Measurements from ENCODE around the gene AP1G2. TPM values are rescaled to one million over a fixed set of nuclear protein-coding genes. Genes with fewer than 3 reads are reported as not detected.

Gene AP1G2
- total and polyA plus RNA-seq, 2 of the 13 experiments (the other 11 are each of a cell fraction or from before 2014, with no cell fraction given) = 96.9 to 611 TPM

DNA sequence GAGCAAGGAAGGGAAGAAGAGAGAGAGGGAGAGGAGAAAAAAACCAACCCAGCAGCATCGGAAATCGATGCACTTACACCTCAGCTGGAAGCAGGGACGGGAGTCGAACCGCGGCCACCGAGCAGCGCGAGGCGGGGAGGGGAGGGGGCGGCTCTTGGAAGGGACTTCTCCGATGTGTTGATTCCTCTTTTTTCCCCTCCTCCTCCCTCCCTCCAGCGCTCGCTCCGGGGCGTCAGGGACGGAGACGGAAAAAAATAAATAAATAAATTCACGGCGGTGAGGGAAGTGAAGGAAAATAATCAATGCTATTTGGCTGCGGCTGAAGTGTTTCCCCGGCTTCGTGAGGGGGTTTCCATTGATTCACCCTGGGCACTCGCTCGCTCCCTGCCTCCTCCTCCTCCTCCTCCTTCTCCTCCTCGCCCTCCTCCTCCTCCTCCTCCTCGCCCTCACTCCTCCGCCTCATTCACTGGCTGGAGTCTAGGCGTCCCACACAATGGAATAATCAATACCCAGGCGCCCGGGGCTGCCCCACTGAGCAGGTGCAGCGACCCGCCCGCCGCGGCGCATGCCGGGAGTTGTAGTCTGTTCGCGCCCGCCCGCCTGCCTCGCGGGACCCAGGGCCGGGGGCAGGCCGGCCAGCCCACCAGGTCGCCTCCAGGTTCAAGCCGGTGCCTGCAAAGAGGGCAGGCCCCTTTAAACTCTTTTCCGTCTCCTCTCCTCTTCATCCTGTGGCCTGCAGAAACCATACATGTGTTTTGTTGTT is 16.1 kb downstream of the AP1G2 start, which contains the start of gene ZFHX2 (continued):
- TF ChIP-seq, protein P1, sequence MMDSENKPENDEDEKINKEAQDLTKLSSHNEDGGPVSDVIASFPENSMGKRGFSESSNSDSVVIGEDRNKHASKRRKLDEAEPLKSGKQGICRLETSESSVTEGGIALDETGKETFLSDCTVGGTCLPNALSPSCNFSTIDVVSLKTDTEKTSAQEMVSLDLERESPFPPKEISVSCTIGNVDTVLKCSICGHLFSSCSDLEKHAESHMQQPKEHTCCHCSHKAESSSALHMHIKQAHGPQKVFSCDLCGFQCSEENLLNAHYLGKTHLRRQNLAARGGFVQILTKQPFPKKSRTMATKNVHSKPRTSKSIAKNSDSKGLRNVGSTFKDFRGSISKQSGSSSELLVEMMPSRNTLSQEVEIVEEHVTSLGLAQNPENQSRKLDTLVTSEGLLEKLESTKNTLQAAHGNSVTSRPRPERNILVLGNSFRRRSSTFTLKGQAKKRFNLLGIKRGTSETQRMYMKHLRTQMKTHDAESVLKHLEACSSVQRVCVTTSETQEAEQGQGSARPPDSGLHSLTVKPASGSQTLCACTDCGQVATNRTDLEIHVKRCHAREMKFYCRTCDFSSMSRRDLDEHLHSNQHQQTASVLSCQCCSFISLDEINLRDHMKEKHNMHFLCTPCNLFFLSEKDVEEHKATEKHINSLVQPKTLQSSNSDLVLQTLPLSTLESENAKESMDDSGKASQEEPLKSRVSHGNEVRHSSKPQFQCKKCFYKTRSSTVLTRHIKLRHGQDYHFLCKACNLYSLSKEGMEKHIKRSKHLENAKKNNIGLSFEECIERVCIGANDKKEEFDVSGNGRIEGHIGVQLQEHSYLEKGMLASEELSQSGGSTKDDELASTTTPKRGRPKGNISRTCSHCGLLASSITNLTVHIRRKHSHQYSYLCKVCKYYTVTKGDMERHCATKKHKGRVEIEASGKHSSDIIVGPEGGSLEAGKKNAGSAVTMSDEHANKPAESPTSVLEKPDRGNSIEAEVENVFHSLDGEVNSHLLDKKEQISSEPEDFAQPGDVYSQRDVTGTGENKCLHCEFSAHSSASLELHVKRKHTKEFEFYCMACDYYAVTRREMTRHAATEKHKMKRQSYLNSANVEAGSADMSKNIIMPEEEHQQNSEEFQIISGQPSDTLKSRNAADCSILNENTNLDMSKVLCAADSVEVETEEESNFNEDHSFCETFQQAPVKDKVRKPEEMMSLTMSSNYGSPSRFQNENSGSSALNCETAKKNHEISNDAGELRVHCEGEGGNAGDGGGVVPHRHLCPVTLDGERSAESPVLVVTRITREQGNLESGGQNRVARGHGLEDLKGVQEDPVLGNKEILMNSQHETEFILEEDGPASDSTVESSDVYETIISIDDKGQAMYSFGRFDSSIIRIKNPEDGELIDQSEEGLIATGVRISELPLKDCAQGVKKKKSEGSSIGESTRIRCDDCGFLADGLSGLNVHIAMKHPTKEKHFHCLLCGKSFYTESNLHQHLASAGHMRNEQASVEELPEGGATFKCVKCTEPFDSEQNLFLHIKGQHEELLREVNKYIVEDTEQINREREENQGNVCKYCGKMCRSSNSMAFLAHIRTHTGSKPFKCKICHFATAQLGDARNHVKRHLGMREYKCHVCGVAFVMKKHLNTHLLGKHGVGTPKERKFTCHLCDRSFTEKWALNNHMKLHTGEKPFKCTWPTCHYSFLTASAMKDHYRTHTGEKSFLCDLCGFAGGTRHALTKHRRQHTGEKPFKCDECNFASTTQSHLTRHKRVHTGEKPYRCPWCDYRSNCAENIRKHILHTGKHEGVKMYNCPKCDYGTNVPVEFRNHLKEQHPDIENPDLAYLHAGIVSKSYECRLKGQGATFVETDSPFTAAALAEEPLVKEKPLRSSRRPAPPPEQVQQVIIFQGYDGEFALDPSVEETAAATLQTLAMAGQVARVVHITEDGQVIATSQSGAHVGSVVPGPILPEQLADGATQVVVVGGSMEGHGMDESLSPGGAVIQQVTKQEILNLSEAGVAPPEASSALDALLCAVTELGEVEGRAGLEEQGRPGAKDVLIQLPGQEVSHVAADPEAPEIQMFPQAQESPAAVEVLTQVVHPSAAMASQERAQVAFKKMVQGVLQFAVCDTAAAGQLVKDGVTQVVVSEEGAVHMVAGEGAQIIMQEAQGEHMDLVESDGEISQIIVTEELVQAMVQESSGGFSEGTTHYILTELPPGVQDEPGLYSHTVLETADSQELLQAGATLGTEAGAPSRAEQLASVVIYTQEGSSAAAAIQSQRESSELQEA (CRISPR knock-in tag; IDR thresholded peaks at IDR 0.05; ENCODE audit: not compliant biosample characterization) = peak; percentile 81
- TF ChIP-seq SATB2 (CRISPR knock-in tag; IDR thresholded peaks at IDR 0.05) = no peak
- TF ChIP-seq ZNF468 (CRISPR knock-in tag; IDR thresholded peaks at IDR 0.05) = no peak
- TF ChIP-seq ZNF235 (CRISPR knock-in tag; IDR thresholded peaks at IDR 0.05; ENCODE audit: borderline replicate concordance) = no peak
- TF ChIP-seq MAF1 (CRISPR knock-in tag; IDR thresholded peaks at IDR 0.05; ENCODE audit: borderline replicate concordance) = no peak
- no peak for TF ChIP-seq SMARCE1 (IDR thresholded peaks at IDR 0.05; ENCODE audit: borderline replicate concordance)
- TF ChIP-seq, protein P2, sequence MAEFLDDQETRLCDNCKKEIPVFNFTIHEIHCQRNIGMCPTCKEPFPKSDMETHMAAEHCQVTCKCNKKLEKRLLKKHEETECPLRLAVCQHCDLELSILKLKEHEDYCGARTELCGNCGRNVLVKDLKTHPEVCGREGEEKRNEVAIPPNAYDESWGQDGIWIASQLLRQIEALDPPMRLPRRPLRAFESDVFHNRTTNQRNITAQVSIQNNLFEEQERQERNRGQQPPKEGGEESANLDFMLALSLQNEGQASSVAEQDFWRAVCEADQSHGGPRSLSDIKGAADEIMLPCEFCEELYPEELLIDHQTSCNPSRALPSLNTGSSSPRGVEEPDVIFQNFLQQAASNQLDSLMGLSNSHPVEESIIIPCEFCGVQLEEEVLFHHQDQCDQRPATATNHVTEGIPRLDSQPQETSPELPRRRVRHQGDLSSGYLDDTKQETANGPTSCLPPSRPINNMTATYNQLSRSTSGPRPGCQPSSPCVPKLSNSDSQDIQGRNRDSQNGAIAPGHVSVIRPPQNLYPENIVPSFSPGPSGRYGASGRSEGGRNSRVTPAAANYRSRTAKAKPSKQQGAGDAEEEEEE (CRISPR knock-in tag; IDR thresholded peaks at IDR 0.05; ENCODE audit: borderline replicate concordance) = peak; percentile 59; the same call in 1 of the 2 replicates
- peak; percentile 87 for TF ChIP-seq KAT2B (IDR thresholded peaks at IDR 0.05; ENCODE audit: borderline replicate concordance, low read depth, low read length)
- peak; percentile 56 for TF ChIP-seq ERF (CRISPR knock-in tag; IDR thresholded peaks at IDR 0.05)
- no peak; the same call in 1 of the 2 replicates for TF ChIP-seq ZNF607 (CRISPR knock-in tag; IDR thresholded peaks at IDR 0.05; ENCODE audit: borderline replicate concordance)
- TF ChIP-seq PLRG1 (conservative IDR thresholded peaks at IDR 0.05) = no peak
- TF ChIP-seq ZFP82 (CRISPR knock-in tag; IDR thresholded peaks at IDR 0.05; ENCODE audit: borderline replicate concordance) = peak; percentile 95
- peak; percentile 13; the same call in 1 of the 2 replicates for TF ChIP-seq ZSCAN29 (CRISPR knock-in tag; conservative IDR thresholded peaks at IDR 0.05)
- no peak for TF ChIP-seq ZNF652 (CRISPR knock-in tag; IDR thresholded peaks at IDR 0.05; ENCODE audit: borderline replicate concordance, low read depth)
- TF ChIP-seq ZSCAN20 (CRISPR knock-in tag; IDR thresholded peaks at IDR 0.05; ENCODE audit: borderline replicate concordance) = no peak
- 0 out of 2 replicates have a peak, but pooled peaks have one; percentile 31 for TF ChIP-seq HNRNPL (IDR thresholded peaks at IDR 0.05; ENCODE audit: low read depth, low read length)
- TF ChIP-seq, protein P3, sequence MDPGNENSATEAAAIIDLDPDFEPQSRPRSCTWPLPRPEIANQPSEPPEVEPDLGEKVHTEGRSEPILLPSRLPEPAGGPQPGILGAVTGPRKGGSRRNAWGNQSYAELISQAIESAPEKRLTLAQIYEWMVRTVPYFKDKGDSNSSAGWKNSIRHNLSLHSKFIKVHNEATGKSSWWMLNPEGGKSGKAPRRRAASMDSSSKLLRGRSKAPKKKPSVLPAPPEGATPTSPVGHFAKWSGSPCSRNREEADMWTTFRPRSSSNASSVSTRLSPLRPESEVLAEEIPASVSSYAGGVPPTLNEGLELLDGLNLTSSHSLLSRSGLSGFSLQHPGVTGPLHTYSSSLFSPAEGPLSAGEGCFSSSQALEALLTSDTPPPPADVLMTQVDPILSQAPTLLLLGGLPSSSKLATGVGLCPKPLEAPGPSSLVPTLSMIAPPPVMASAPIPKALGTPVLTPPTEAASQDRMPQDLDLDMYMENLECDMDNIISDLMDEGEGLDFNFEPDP (CRISPR knock-in tag; conservative IDR thresholded peaks at IDR 0.05) = no peak
- TF ChIP-seq, protein P4, sequence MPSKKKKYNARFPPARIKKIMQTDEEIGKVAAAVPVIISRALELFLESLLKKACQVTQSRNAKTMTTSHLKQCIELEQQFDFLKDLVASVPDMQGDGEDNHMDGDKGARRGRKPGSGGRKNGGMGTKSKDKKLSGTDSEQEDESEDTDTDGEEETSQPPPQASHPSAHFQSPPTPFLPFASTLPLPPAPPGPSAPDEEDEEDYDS (CRISPR knock-in tag; IDR thresholded peaks at IDR 0.05) = 0 out of 2 replicates have a peak, but pooled peaks have one; percentile 66
